Measurements from ENCODE around the gene NPHP4. TPM values are rescaled to one million over a fixed set of nuclear protein-coding genes. Genes with fewer than 3 reads are reported as not detected.

Gene NPHP4
- polyA plus RNA-seq, 2 of the 4 experiments (the other 2 are of a cell fraction), result 2.9 to 5.1 TPM

- no peak for FAIRE-seq
- Histone ChIP-seq H3K4me2 (no peak overlapping the region), H3K4me1 (no peaks in the 10 kb centered on the region), H3K27ac (no peak overlapping the region), H3K4me3 (no peak overlapping the region), H3K9me3 (no peaks in the 10 kb centered on the region)
- TF ChIP-seq KDM1A (IDR thresholded peaks at IDR 0.05; ENCODE audit: low read depth) (no peak), JUNB (IDR thresholded peaks at IDR 0.05) (no peak), RAD21 (conservative IDR thresholded peaks at IDR 0.05 in 1 of 2, IDR thresholded peaks at IDR 0.05 in 1 of 2) (no peak), TP53 (CRISPR knock-in tag; IDR thresholded peaks at IDR 0.05) (no peak)
- DNase-seq (ENCODE audit: low read depth in 1 of 2, low spot score in 1 of 2), result no peak
- CTCF ChIA-PET, result no interaction called here
- WGBS (ENCODE audit: missing lambda C conversion rate), result 92% methylated on average over 15 of the region's 21 CpGs
- ATAC-seq, result no peak
- POLR2A ChIA-PET, result no interaction called here
Observed at GRCh38 chr1:6016191-6016865, 24.1 kb upstream of the NPHP4 start.

GRCh38 chr1:6014130-6014999 lies 22.1 kb upstream of the NPHP4 start:
- ChIA-PET POLR2A (no interaction called here), CTCF (no interaction called here)
- Histone ChIP-seq H3K4me1 (no peaks in the 10 kb centered on the region), H3K27ac (no peak overlapping the region), H3K4me2 (no peak overlapping the region), H3K9me3 (no peaks in the 10 kb centered on the region), H3K4me3 (no peak overlapping the region)
- ATAC-seq, result no peak; a peak in 1 of 6 replicates
- DNase-seq (ENCODE audit: low read depth in 1 of 2, low spot score in 1 of 2), result no peak
- no peak for FAIRE-seq
- no peak for TF ChIP-seq RCOR1 (IDR thresholded peaks at IDR 0.05; ENCODE audit: low read depth, low read length)
- 90% methylated on average over 19 of the region's 19 CpGs for WGBS (ENCODE audit: missing lambda C conversion rate)

- POLR2A ChIA-PET, result no interaction called here
- TF ChIP-seq RAD21 (conservative IDR thresholded peaks at IDR 0.05 in 1 of 2, IDR thresholded peaks at IDR 0.05 in 1 of 2), result no peak
- TF ChIP-seq TFCP2L1 (CRISPR knock-in tag; IDR thresholded peaks at IDR 0.05), result no peak
- TF ChIP-seq ZC3H11A (IDR thresholded peaks at IDR 0.05), result no peak
- TF ChIP-seq FOXS1 (CRISPR knock-in tag; IDR thresholded peaks at IDR 0.05), result no peak
Observed at GRCh38 chr1:6013491-6013890, 21.3 kb upstream of the NPHP4 start.

GRCh38 chr1:6012529-6013318 lies 20.5 kb upstream of the NPHP4 start:
- 85% methylated on average over 16 of the region's 17 CpGs for WGBS (ENCODE audit: missing lambda C conversion rate)
- no peak overlapping the region for H3K4me2 ChIP-seq
- peak in 1 of 2 experiments; percentile 27; a peak in 2 of 6 replicates for ATAC-seq
- no peaks in the 10 kb centered on the region for H3K9me3 ChIP-seq
- CTCF ChIA-PET, result interaction anchor here (1.3 kb wide), 1 partner anchor 9 kb away, joined by 5 read pairs; no protein-coding TSS in a partner anchor
- FAIRE-seq, result no peak
- H3K27ac ChIP-seq, result no peak overlapping the region
- TF ChIP-seq CTCF (IDR thresholded peaks at IDR 0.05) (no peak), SREBF2 (IDR thresholded peaks at IDR 0.05) (no peak)
- POLR2A ChIA-PET, result no interaction called here
- H3K4me1 ChIP-seq, result no peaks in the 10 kb centered on the region
- H3K4me3 ChIP-seq, result no peak overlapping the region
- no peak for DNase-seq (ENCODE audit: low read depth in 1 of 2, low spot score in 1 of 2)

More at GRCh38 chr1:6013491-6013890, 21.3 kb upstream of the NPHP4 start:
- FAIRE-seq (no peak), DNase-seq (ENCODE audit: low read depth in 1 of 2, low spot score in 1 of 2) (no peak), ATAC-seq (no peak)
- Histone ChIP-seq H3K9me3 (no peaks in the 10 kb centered on the region), H3K4me3 (no peak overlapping the region), H3K4me2 (no peak overlapping the region), H3K27ac (no peak overlapping the region), H3K4me1 (no peaks in the 10 kb centered on the region)
- WGBS (ENCODE audit: missing lambda C conversion rate), result 93% methylated on average over 3 of the region's 12 CpGs
- CTCF ChIA-PET, result interaction anchor here (1.3 kb wide), 1 partner anchor 10 kb away, joined by 5 read pairs; no protein-coding TSS in a partner anchor

- ATAC-seq (no peak), DNase-seq (ENCODE audit: low read depth in 1 of 2, low spot score in 1 of 2) (no peak), FAIRE-seq (no peak)
- H3K27ac ChIP-seq, result no peak overlapping the region
- no peaks in the 10 kb centered on the region for H3K9me3 ChIP-seq
- ChIA-PET POLR2A (no interaction called here), CTCF (no interaction called here)
- H3K4me1 ChIP-seq, result no peaks in the 10 kb centered on the region
- H3K4me3 ChIP-seq, result no peak overlapping the region
- no peak overlapping the region for H3K4me2 ChIP-seq
- WGBS (ENCODE audit: missing lambda C conversion rate), result 97% methylated on average over 3 of the region's 3 CpGs
- TF ChIP-seq TP53 (CRISPR knock-in tag; IDR thresholded peaks at IDR 0.05) (no peak), CEBPB (IDR thresholded peaks at IDR 0.05) (no peak), RCOR1 (IDR thresholded peaks at IDR 0.05; ENCODE audit: low read depth, low read length) (no peak), KDM1A (IDR thresholded peaks at IDR 0.05; ENCODE audit: low read depth) (no peak), EHMT2 (IDR thresholded peaks at IDR 0.05; ENCODE audit: low read depth) (no peak), ZSCAN20 (CRISPR knock-in tag; IDR thresholded peaks at IDR 0.05) (no peak), MAX (IDR thresholded peaks at IDR 0.05) (no peak), PHF8 (IDR thresholded peaks at IDR 0.05; ENCODE audit: borderline replicate concordance, low read depth) (no peak), E2F6 (IDR thresholded peaks at IDR 0.05; ENCODE audit: borderline replicate concordance, low read depth) (no peak), BCL3 (IDR thresholded peaks at IDR 0.05) (no peak), NPAS2 (CRISPR knock-in tag; IDR thresholded peaks at IDR 0.05; ENCODE audit: borderline replicate concordance) (no peak), POLR2AphosphoS2 (conservative IDR thresholded peaks at IDR 0.05; ENCODE audit: low read length) (no peak), MAFK (IDR thresholded peaks at IDR 0.05; ENCODE audit: partially characterized antibody) (no peak)
Observed at GRCh38 chr1:6011946-6012258, 19.7 kb upstream of the NPHP4 start.
